SK-N-MC (cell line): ENCODE measurements around the gene DHRS1.

Experiments used
- DNase-seq: peaks from one replicate; pipeline ENCODE4 v3.0.0-alpha.2; 2011; ENCODE audit warnings: low read depth, low spot score
- H3K27ac ChIP-seq: fragments of 200-600 bp; sonication (generic); 2 replicates; pipeline ENCODE4 v1.5.1; 2016; ENCODE audit warnings: mixed run types
- H3K36me3 ChIP-seq: fragments of 200-600 bp; sonication (generic); 2 replicates; pipeline ENCODE4 v1.6.1; 2017; ENCODE audit warnings: antibody characterized with exemption, low read length, mixed read lengths; ENCODE audit not compliant: insufficient read depth
- H3K4me3 ChIP-seq: fragments of 200-600 bp; sonication (generic); 2 replicates; pipeline ENCODE4 v1.5.1; 2016
- H3K9ac ChIP-seq: fragments of 200-600 bp; sonication (generic); 2 replicates; pipeline ENCODE4 v1.8.0; 2017; ENCODE audit warnings: mixed run types, mixed read lengths; ENCODE audit not compliant: insufficient read length
- H3K9me3 ChIP-seq: fragments of 200-600 bp; sonication (generic); 2 replicates; pipeline ENCODE4 v1.6.1; 2017; ENCODE audit warnings: low read depth, mild to moderate bottlenecking, antibody characterized with exemption, low read length, moderate library complexity, mixed read lengths
- EZH2 ChIP-seq: fragments of 200-600 bp; sonication (generic); IDR thresholded peaks from one replicate; pipeline ENCODE4 v1.6.1; 2017; ENCODE audit warnings: antibody characterized with exemption
- FOXP2 ChIP-seq: optimal IDR thresholded peaks from 2 replicates; pipeline ENCODE3; 2011; ENCODE audit warnings: mild to moderate bottlenecking, moderate library complexity; ENCODE audit not compliant: insufficient read depth; ENCODE audit errors: extremely low read length, control extremely low read depth
- POLR2AphosphoS5 ChIP-seq: IDR thresholded peaks from 2 replicates; pipeline ENCODE4 v1.6.1; 2012; ENCODE audit warnings: mild to moderate bottlenecking, low read depth, low read length, borderline replicate concordance

DHRS1 gene

GRCh38 chr14:24321212-24321975 is 21.8 kb upstream of the DHRS1 start:
- no peak overlapping the region for H3K9ac ChIP-seq
- no peak for TF ChIP-seq FOXP2
- no peak for TF ChIP-seq POLR2AphosphoS5
- TF ChIP-seq EZH2, result no peak
- no peaks in the 10 kb centered on the region for H3K9me3 ChIP-seq
- DNase-seq, result no peak
- no peaks in the 10 kb centered on the region for H3K36me3 ChIP-seq
- H3K27ac ChIP-seq, result no peak overlapping the region
- H3K4me3 ChIP-seq, result no peak overlapping the region

GRCh38 chr14:24317141-24317928 is 17.8 kb upstream of the DHRS1 start:
- Histone ChIP-seq H3K4me3 (no peak overlapping the region), H3K36me3 (no peaks in the 10 kb centered on the region), H3K9me3 (no peaks in the 10 kb centered on the region), H3K27ac (no peak overlapping the region), H3K9ac (no peak overlapping the region)
- no peak for TF ChIP-seq POLR2AphosphoS5
- no peak for TF ChIP-seq EZH2
- no peak for DNase-seq

GRCh38 chr14:24316597-24316950 is 17.0 kb upstream of the DHRS1 start:
- Histone ChIP-seq H3K9ac (no peak overlapping the region), H3K9me3 (no peaks in the 10 kb centered on the region), H3K4me3 (no peak overlapping the region), H3K27ac (no peak overlapping the region), H3K36me3 (no peaks in the 10 kb centered on the region)
- TF ChIP-seq EZH2, result no peak
- no peak for TF ChIP-seq FOXP2
- no peak for TF ChIP-seq POLR2AphosphoS5
- no peak for DNase-seq

- Histone ChIP-seq H3K27ac (no peak overlapping the region), H3K9me3 (no peaks in the 10 kb centered on the region), H3K4me3 (no peak overlapping the region), H3K9ac (no peak overlapping the region), H3K36me3 (no peaks in the 10 kb centered on the region)
- no peak for TF ChIP-seq POLR2AphosphoS5
- no peak for TF ChIP-seq EZH2
- no peak for TF ChIP-seq FOXP2
- no peak for DNase-seq
Observed at GRCh38 chr14:24315807-24316596, 16.4 kb upstream of the DHRS1 start.

GRCh38 chr14:24315243-24315806 is 15.7 kb upstream of the DHRS1 start:
- Histone ChIP-seq H3K27ac (no peak overlapping the region), H3K36me3 (no peaks in the 10 kb centered on the region)

GRCh38 chr14:24314377-24315193 is 15.0 kb upstream of the DHRS1 start:
- Histone ChIP-seq H3K9me3 (no peaks in the 10 kb centered on the region), H3K4me3 (no peak overlapping the region), H3K9ac (no peak overlapping the region), H3K27ac (no peak overlapping the region), H3K36me3 (no peaks in the 10 kb centered on the region)
- no peak for DNase-seq
- TF ChIP-seq FOXP2 (no peak), POLR2AphosphoS5 (peak; percentile 20; the same call in 1 of the 2 replicates)

More at GRCh38 chr14:24315243-24315806, 15.7 kb upstream of the DHRS1 start:
- Histone ChIP-seq H3K9ac (no peak overlapping the region), H3K4me3 (no peak overlapping the region), H3K9me3 (no peaks in the 10 kb centered on the region)
- no peak for DNase-seq
- TF ChIP-seq POLR2AphosphoS5, result no peak; the same call in 1 of the 2 replicates
- no peak for TF ChIP-seq EZH2
- TF ChIP-seq FOXP2, result no peak

- Histone ChIP-seq H3K4me3 (no peak overlapping the region), H3K9me3 (no peaks in the 10 kb centered on the region), H3K27ac (no peak overlapping the region), H3K9ac (no peak overlapping the region), H3K36me3 (no peaks in the 10 kb centered on the region)
- TF ChIP-seq FOXP2 (no peak), POLR2AphosphoS5 (no peak), EZH2 (no peak)
- DNase-seq, result no peak
Observed at GRCh38 chr14:24313913-24314312, 14.3 kb upstream of the DHRS1 start.
